ENCODE measurements around the gene CBLB. TPM values are rescaled to one million over a fixed set of nuclear protein-coding genes. Genes with fewer than 3 reads are reported as not detected.

The CBLB gene
- total RNA-seq, 1 experiment from 2014 or later, result 8.6 TPM

DNA sequence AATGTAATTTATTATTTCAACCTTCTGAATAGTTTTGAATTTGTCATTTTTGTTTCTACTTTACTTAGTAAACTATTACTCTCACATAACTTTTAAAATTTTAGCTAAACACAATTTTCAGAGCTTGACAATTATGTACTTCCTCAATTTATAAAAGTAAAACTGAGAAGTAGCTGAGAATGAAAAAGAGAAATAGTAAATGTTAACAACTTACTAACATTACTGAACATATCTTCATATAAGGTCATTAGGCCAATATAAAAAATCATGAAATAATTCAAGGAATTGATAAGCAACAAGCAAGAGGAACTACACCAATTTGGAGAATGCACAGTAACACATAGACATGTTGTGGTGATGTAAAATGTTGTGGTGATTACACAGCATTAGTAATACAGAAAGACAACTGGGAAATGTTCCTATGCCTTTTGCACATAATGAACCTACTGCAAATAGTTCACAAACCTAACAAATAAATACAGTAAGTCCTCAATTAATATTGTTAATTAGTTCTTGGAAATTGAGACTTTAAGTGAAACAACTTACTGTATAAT is 137.9 kb downstream of the CBLB start:
- no TSS peak for BruUV-seq (replicated peaks)
- Histone ChIP-seq H3K36me3 (ENCODE audit: control insufficient read depth, insufficient read depth, low read length) (no peaks in the 10 kb centered on the region), H3K9me3 (ENCODE audit: control insufficient read depth, insufficient read depth, low read depth, low read length) (no peaks in the 10 kb centered on the region), H3K27me3 (ENCODE audit: control insufficient read depth, insufficient read depth, low read length) (no peaks in the 10 kb centered on the region), H3K27ac (ENCODE audit: low read length) (no peak overlapping the region), H3K4me3 (ENCODE audit: low read depth in 2 of 2, low read length in 2 of 2) (no peak overlapping the region), H3K4me1 (ENCODE audit: control insufficient read depth, insufficient read depth, low read length) (no peaks in the 10 kb centered on the region)
- DNase-seq (ENCODE audit: low read depth, low spot score), result no peak
- in situ Hi-C loops (cut with HindIII; ENCODE audit: low pct_unique_long_range_greater_than_20kb, low sequenced_read_pairs) (no loop called here), intact Hi-C loops (cut with micrococcal nuclease; ENCODE audit: unreplicated experiment) (no loop called here)
- CTCF ChIA-PET, result no interaction called here
- TF ChIP-seq, protein P1, sequence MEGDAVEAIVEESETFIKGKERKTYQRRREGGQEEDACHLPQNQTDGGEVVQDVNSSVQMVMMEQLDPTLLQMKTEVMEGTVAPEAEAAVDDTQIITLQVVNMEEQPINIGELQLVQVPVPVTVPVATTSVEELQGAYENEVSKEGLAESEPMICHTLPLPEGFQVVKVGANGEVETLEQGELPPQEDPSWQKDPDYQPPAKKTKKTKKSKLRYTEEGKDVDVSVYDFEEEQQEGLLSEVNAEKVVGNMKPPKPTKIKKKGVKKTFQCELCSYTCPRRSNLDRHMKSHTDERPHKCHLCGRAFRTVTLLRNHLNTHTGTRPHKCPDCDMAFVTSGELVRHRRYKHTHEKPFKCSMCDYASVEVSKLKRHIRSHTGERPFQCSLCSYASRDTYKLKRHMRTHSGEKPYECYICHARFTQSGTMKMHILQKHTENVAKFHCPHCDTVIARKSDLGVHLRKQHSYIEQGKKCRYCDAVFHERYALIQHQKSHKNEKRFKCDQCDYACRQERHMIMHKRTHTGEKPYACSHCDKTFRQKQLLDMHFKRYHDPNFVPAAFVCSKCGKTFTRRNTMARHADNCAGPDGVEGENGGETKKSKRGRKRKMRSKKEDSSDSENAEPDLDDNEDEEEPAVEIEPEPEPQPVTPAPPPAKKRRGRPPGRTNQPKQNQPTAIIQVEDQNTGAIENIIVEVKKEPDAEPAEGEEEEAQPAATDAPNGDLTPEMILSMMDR (IDR thresholded peaks at IDR 0.05), result no peak
- TF ChIP-seq POLR2AphosphoS5 (IDR thresholded peaks at IDR 0.05; ENCODE audit: low read depth, low read length) (no peak), TCF7L2 (IDR thresholded peaks at IDR 0.05; ENCODE audit: low read depth, low read length) (no peak), SIN3A (IDR thresholded peaks at IDR 0.05; ENCODE audit: borderline replicate concordance, insufficient read depth, low read depth, low read length) (no peak)
- TF ChIP-seq, protein P2, sequence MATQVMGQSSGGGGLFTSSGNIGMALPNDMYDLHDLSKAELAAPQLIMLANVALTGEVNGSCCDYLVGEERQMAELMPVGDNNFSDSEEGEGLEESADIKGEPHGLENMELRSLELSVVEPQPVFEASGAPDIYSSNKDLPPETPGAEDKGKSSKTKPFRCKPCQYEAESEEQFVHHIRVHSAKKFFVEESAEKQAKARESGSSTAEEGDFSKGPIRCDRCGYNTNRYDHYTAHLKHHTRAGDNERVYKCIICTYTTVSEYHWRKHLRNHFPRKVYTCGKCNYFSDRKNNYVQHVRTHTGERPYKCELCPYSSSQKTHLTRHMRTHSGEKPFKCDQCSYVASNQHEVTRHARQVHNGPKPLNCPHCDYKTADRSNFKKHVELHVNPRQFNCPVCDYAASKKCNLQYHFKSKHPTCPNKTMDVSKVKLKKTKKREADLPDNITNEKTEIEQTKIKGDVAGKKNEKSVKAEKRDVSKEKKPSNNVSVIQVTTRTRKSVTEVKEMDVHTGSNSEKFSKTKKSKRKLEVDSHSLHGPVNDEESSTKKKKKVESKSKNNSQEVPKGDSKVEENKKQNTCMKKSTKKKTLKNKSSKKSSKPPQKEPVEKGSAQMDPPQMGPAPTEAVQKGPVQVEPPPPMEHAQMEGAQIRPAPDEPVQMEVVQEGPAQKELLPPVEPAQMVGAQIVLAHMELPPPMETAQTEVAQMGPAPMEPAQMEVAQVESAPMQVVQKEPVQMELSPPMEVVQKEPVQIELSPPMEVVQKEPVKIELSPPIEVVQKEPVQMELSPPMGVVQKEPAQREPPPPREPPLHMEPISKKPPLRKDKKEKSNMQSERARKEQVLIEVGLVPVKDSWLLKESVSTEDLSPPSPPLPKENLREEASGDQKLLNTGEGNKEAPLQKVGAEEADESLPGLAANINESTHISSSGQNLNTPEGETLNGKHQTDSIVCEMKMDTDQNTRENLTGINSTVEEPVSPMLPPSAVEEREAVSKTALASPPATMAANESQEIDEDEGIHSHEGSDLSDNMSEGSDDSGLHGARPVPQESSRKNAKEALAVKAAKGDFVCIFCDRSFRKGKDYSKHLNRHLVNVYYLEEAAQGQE (IDR thresholded peaks at IDR 0.05; ENCODE audit: insufficient read depth in 1 of 2, low read depth in 2 of 2, low read length in 1 of 2), result no peak
- ATAC-seq, result no peak
- POLR2A ChIA-PET, result no interaction called here

DNA sequence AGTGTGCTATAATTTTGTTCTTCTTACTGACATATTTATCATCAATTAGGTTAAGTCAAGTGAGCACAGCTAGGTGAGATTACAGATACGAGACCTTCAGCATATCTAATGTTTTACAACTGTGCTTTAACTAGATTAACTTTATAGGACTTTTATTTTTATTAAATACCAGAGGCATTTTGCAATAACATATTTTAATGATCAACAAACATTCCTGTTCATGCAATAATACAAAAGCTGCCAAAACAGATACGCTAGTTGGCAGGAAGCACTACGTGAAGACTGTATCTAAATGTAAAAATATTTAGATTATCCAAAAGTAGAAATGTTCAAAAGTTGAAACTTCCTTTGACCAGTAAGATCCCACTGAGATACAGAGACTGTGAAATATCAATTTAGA is 139.1 kb downstream of the CBLB start:
- CTCF ChIA-PET, result no interaction called here
- POLR2A ChIA-PET, result no interaction called here
- no peaks in the 10 kb centered on the region for H3K4me1 ChIP-seq (ENCODE audit: control insufficient read depth, insufficient read depth, low read length)
- no peaks in the 10 kb centered on the region for H3K9me3 ChIP-seq (ENCODE audit: control insufficient read depth, insufficient read depth, low read depth, low read length)
- no peaks in the 10 kb centered on the region for H3K27me3 ChIP-seq (ENCODE audit: control insufficient read depth, insufficient read depth, low read length)
- no peak for ATAC-seq
- intact Hi-C loops (cut with micrococcal nuclease; ENCODE audit: unreplicated experiment) (no loop called here), in situ Hi-C loops (cut with HindIII; ENCODE audit: low pct_unique_long_range_greater_than_20kb, low sequenced_read_pairs) (no loop called here)
- no peak overlapping the region for H3K4me3 ChIP-seq (ENCODE audit: low read depth in 2 of 2, low read length in 2 of 2)
- BruUV-seq (replicated peaks), result no TSS peak
- no peak overlapping the region for H3K27ac ChIP-seq (ENCODE audit: low read length)
- no peak for DNase-seq (ENCODE audit: low read depth, low spot score)
- no peak for TF ChIP-seq TCF7L2 (IDR thresholded peaks at IDR 0.05; ENCODE audit: low read depth, low read length)
- no peak for TF ChIP-seq POLR2AphosphoS5 (IDR thresholded peaks at IDR 0.05; ENCODE audit: low read depth, low read length)
- TF ChIP-seq SIN3A (IDR thresholded peaks at IDR 0.05; ENCODE audit: borderline replicate concordance, insufficient read depth, low read depth, low read length), result no peak
- TF ChIP-seq, protein P1 (IDR thresholded peaks at IDR 0.05), result no peak
- TF ChIP-seq, protein P2 (IDR thresholded peaks at IDR 0.05; ENCODE audit: insufficient read depth in 1 of 2, low read depth in 2 of 2, low read length in 1 of 2), result no peak
- H3K36me3 ChIP-seq (ENCODE audit: control insufficient read depth, insufficient read depth, low read length), result no peaks in the 10 kb centered on the region
